HL-60/S4 treated with retinoic acid at 250 ng/mL for 4 days and 3 days (cell line): Measurements from ENCODE around the gene MET.

Source experiments
- in situ Hi-C: fragments of 300-500 bp; cut with MboI; formaldehyde crosslinking; loops from 2 replicates; pipeline ENCODE4 v1.7.0; 2022; ENCODE audit warnings: low sequenced_read_pairs

Gene MET

DNA sequence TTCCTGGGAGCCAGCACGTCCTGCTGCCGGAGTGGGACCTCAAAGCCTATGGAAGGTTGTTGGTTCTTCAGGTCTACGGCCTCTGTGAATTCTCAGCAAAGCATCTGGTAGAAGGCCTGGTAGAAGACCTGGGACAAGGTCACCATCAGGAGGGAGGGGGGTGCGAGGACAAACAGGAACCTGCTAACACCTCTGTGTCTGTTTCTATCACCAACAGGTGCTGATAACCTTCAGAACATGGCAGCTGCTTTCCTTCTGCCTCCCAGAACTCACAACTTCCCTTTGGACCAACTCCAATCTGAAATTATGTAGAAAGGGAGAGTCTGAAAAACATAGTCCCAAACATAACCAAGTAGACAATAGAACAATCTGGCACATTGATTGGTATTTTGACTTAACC lies 8.3 kb upstream of the MET start:
- in situ Hi-C loops, result no loop called here

DNA sequence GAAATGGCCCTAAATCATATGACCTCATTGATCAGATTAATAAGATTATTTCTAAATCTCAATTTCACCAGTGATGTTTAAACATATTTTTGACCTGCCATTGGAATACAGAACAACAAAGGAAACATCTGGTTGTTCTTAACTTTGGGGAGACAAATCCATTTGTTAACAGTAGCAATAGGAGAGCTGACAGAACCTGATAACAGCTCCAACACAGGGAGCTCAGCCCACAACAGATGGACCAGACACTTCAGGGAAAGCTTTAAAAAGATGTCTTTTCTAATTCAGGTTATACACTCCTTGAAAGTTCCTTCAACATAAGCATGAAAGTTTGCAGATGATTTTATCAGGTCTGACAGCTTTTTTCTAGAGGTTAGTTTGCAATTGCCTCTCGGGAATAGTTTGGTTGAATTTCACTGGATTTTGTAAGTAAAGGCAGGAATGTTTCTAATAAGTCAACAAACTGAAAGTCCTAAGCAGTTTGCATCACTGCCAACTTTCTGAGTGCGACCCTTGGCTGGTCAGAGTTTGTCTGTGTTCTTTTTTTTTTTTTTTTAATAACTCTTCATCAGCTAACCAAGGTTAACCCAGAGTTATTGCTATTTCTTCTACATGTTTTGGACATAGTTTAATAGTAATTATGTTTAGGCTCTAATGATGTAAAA lies 6.5 kb upstream of the MET start:
- in situ Hi-C loops, result no loop called here

DNA sequence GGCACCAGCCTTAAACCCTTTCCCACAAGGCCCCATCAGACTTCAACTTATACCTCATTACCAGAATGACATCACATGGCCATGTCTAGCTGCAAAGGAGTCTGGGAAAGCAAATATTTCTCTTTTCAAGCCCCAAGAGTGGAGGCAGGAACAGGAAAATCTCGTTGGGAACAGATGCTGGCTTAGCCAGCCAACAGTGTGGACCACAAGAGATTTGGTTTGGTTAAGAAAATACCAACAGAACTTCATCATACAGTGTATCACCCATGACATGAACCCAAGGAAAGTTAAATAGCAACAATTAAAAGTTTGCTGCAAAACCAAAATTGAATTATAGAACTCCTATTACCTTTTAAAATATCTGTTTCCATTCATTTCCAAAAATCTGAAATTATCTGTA lies 2.2 kb upstream of the MET start:
- in situ Hi-C loops, result no loop called here

DNA sequence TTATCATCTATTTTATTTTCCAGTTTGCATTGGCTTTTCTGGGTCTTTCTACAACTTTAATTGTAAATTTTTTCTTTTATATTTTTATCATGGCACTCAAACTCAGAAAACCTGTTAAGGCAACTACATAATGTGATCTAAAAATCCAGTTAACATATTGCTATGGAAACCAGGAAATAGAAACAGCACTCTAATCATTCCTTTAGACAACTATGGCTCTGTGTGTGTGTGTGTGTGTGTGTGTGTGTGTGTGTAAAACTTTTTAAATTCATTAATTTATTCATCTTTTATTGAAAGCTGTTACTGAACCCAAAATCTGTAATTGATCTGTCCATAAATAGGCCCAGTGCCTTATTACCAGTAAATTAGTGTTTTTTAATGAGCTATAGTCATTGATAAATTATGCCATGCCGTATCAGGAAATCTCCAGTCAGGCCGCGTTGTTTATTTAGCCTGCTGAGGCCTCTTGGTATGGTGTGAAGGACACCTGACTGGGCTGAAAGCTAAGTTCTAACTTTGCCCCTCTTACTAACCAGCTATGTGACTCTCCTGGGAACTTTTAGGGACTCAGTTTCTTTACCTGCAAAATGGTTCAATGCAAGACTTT lies 1.5 kb upstream of the MET start:
- in situ Hi-C loops, result no loop called here

DNA sequence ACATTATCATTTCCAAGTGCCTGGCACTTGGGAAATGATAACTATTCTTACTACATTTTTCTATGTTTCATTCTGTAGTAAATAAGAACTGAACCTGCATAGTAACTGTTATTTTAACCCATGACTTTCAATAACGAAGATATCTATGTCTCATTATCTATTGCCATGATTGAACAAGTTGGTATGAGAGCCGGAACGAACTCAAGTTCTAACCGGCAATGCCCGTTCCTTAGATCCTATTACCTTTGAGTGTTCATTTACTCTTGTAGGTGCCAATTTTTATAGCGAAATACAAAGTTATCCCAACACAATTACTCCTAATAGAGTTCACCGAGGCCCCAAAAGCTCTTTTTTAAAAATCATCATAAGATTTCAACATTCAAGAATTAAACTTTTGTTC lies 885 bp upstream of the MET start:
- in situ Hi-C loops, result no loop called here

DNA sequence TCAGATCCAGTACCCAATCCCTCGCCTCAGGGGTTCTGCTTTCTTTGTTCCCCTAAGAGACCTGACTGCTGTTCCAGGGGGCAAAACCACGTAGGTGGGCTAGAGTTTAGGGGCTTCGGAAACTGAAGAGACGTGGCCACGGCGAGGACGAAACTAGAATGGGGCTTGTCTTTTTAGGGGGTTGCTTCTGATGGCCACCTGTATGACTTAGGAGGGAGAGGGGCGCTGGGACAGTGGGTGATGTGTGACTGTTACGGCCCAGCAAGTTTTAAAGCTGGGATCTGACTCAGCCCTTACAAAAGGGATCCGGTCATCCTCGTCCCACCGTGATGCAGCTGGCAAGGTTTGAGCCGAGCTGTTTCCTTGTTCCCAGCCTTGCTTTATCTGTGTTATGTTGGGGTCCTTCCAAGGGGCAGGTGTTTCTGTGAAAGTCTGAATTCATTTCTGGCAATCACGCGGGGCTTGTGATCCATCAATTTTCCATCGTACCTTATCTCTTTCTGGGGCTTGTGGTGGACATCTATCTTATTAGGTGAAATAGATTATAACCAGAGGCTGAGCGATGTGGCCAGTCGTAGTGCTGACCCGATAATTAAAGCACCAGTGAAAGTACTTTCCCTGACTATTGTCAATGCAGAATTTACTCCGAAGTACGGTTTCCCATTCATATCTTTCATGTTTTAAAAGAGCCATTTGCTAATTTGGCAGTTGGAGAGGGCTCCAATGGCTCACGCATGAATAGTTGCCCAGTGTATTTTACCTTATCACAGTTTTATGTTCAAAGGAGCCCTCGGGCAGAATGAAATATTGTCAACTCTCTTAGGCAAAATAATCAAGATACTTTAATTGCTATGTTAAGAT lies 830 bp downstream of the MET start:
- in situ Hi-C loops, result no loop called here

DNA sequence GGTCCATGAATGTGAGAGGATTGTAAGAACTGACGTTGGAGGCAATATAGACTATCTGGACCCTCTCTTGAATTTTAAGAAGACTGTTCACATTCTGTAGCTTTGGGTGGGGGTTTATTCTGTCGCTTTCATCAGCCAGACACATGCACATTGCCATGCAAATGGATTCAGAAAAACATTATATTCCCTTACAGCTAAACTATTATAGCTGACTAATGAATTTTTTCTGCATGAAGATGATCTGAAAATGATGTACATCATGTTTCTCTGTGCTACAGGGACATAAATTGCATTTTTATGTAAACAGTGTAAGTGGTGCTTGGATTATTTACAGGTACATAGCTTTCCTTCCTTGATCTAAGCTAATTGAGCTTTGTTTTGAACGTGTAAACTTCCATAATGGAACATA lies 1.5 kb downstream of the MET start:
- in situ Hi-C loops, result no loop called here

DNA sequence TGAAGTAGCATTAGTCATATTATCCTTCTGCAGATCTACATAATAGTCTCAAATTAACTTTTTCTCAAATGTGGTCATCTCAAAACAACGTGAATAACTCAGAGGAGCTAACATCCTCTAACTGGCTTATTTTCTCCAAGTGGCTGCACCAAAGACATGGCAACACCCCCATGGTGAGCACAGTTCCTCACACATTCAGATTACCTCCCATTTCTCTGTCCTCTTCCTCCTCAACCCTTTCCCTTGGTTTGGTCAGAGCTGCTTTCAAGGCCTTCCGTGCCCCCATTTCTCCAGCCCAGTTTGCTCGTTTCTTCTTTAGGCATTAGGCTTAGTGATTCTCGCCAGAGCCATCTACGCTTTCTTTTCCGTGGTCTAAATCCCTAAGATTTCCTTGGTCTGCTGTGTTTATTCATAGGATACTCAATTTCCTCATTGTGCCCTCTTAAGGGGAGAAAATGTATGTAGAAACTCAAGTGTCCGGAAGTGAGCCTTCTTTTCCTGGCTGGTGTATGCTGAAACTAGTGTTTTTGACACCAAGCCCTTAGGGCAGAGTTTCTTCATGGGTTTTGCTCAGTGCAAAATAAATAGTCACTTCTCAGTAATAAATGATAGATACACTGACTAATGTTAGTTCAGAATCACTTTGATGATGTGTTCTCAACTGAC lies 2.6 kb downstream of the MET start:
- in situ Hi-C loops, result no loop called here

DNA sequence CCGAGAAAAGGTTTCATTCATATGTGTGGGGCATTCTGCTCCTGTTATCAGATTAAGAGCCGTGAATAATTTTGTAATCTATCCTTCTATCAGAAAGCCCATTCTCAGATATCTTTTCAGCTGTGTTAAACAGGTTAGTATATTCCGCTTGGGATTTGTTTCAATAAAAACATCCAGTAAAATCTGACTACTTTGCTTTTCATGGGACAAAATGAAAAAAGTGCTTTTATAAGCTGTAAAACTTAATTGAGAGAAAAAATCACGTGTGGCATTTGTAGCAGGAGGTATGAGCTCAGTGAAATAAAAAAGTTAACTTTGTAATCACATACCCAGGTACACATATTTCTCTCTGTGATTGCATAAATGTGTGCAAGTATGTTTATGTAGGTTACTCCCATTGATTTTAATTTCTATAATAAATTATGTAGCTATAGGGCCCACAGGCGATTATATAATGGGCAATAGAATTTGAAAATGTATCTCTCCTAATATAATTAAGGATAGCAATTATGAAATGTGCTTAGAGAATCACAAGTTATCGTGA lies 3.9 kb downstream of the MET start:
- in situ Hi-C loops, result no loop called here

DNA sequence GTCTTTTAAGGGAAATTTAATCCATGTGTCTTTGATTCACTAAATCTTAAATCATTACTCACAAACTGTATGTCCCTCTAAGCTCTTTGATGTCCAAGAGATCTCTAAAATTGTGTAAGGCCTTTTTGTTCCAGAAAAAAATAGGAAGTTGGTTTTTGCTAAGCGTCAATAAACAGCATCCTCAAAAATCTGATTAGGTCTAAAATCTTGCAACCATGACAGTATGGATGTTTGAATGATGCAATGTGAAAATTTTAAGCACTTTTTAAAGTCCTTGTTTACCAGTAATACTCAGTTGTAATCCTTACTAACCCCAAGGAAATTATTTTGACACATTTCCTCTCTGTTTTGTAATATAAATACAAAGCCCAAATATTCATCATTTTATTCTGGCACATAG lies 6.8 kb downstream of the MET start:
- in situ Hi-C loops, result no loop called here

DNA sequence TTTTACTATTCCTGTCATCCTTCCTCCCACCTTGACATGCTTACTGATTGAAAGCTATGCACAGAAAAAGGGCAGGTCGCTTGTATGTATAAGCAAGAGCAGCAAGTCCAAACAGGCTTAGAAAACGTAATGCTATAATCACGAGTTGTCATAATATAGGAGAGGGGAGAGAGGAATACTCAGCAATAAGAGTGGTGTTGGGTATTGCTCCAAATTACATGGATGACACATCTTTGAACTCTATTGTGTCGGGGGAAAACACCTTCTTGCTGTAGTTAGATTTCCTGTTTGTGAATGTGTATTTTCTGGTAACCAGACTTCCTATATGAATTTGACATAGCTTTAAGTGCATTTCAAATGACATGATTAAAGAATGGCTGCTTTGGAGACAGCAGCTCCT lies 7.5 kb downstream of the MET start:
- in situ Hi-C loops, result no loop called here

DNA sequence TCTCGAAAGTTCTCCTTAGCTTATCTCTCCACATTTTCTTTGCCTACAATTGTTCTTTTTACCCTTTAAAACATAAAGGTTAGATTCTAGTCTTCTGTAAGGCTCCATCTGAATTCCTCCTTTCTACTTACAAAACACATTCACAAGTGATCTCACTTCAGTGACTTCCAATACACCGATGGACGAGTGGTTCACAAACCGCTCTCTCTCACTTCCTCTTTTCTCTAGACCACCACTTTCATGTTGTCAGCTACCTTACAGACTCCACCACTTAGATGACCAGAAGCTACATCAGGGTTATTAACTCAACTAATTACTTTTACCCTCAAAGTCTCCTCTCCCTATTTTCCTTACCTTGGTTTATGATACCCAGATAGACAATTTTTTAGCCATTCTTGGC lies 11.8 kb downstream of the MET start:
- in situ Hi-C loops, result no loop called here

DNA sequence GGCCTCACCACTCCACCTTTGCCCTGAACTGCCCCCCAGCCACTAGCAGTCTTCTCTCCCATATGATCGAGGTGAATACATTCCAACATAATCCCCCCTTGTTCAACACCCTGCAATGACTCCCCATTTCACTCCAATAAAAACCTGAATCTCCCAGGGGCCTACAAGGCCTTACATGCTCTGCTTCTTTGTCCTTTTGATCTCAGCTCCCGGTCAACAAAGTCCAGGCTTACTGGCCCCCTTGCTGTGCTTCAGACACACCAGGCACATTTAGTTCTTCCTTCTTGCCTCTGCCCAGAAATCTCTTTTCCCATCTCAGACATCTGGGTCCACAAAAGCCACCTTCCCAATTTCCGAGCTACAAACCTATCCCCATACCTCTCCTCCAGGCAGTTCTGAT lies 14.0 kb downstream of the MET start:
- in situ Hi-C loops, result no loop called here

DNA sequence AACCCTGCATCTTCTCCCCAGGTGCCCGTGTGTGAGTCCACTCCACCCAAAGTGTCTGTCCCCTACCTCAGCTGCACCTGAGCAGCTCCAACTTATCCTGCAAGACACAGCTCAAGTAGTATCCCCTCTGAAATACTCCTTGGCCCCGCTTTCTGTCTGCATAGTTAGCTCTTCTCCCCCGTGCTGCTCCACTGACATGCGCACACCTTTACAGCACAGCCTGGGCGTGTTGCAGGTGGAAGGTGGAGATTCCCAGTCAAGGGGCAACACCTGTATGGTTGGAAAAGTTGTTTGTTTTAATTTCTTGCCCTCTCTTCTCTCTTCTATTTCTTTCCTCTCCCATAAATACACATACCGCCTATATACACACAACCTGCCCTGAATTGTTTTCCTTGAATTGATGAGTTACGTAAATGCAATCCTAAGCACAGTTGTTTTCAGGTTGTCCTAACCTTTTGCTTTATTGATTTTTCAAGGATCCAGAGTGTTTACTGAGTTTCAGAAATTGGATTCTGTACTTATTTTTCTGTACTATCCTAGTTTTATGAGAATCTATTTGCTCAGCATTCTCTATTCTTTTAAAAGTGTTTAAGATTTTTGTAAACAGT lies 14.9 kb downstream of the MET start:
- in situ Hi-C loops, result no loop called here

DNA sequence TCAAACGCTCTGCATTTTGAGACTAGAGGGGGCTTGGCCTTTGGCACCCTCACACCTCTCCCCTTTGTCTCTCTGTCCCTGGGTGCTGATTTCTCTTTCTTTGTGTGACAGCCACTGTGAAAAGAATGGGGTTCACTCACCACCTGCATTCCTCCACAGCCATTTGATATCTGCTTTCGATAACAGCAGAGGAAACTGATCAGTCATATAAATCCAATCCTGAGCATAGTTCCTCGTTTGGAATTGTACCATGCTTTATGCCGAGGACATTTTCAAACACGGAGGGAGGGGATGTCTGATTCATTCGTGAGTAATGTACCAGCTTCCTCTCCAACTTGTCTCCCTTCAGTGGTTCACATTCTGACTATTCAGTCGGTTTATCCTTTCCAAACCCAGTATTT lies 15.8 kb downstream of the MET start:
- in situ Hi-C loops, result no loop called here

DNA sequence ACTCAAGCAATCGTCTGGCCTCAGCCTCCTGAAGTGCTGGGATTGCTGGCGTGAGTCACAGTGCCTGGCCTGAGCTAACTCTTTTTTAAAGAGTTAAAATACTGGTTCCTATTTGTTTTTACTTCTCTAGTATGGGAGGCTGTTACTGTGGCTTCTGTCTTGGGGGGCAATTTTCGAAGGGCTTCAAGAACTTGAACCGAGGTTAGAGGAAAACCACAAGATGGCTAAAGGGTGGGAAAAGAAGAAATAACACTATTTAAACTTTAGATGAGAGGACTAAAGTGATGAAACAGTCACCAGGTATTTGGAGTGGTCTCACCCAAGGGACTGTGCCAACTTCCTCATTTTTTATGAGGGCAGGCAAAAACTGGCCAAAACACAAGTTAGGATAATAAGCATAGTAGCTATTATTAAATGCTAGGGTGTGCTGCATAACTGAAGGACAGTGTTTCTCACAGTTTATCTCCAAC lies 17.8 kb downstream of the MET start:
- in situ Hi-C loops, result no loop called here

DNA sequence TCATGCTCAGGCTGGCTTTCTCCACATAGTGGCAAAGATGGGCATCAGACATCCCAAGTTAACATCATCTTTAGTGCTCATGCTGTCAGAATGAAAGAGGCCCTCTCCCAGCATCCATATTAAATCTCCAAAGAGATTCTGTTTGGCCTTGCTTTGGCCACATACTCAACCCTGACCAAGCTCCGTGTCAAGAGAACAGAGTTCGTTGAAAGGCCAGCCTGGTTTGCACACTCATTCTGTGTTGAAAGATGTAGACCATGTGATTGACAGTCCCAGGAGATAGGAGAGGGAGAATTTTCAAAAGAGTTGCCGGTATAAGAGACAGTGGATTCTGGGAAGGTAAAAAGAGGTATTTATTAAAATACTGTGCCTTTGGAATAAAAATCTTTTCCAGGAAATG lies 19.7 kb downstream of the MET start:
- in situ Hi-C loops, result no loop called here

DNA sequence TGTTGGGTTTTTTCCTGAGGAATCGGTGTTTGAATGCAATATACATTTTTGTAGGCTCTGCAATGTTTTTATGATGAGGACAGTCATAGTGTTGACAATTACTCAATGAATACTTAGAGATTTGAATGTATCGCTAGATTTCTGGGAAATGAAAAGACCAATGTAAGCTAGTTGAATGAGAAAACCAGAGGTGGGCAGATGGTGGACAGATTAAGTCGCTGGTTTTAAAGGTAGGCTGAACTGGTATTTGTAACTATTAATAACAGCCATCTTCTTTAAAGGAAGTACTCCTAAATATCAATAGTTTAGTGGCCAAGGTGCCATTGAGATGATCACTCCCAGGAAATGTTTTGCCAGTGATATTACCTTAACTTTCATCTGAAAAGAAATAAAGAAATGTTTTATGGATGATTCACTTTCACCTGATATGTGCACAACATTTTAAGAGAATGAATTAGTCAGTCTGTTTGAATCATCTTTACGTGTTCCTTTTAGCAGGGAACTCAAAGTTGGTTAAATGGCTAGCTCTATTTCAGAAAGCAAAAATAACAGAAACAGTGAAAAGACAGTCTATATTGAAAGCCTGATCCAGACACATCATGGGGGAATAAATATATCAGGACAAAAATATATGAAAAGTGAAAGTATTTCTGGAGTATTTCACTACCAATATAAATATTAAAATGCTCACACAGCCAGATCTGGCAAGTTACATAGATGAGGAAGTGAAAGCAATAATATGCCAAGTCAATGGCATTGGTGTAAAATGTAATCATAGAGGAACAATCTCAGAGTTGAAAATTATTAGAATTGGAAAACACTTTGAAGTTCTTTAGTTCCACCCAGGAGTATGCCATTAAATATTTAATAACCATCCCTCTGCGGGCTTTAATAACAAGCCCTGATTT lies 20.7 kb downstream of the MET start:
- in situ Hi-C loops, result no loop called here

DNA sequence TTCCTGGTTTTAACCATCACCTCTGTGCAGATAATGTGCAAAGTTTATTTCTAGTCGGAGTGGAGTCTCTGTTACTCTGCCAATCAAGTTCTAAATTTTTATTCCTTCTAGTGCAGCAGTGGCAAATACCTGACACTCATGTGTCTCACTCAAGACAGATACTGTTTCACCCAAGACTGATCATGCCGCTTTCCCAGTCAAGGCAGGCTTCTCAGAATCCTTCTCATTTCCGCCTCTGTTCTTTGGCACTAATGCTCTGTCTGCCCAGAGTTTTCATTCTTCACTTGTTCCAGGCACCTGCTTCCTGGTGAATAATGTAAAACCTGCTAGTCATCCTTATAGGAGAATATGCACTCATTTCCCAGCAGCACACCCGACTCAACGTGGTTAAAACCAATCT lies 24.7 kb downstream of the MET start:
- in situ Hi-C loops, result no loop called here

DNA sequence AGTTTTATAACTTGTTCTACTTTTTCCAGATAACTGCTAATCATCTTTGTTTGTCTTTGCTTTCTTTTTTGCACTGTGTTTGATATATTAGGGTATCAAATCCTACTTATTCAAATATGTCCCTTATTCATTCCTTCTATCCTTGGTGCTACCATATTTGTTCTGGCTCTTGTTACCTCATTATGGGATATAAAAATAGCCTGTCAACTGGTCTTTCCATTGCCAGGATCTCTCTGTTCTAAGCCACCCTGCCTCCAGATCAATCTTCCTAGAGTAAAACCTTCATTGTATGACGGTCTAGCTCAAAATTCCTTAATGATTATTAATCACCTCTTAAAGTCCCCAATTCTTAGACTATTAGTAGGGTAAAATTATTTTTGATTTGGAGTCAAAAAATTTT lies 25.2 kb downstream of the MET start:
- in situ Hi-C loops, result no loop called here
